Hepatocyte (in vitro differentiated cells): ENCODE data around the gene PREX1.

Experiments used
- CTCF ChIP-seq: fragments of 200-600 bp; sonication (generic); IDR thresholded peaks from 2 replicates; pipeline ENCODE4 v1.5.1; 2016; ENCODE audit warnings: antibody characterized with exemption, mild to moderate bottlenecking; ENCODE audit not compliant: poor library complexity
- EZH2phosphoT487 ChIP-seq: fragments of 200-600 bp; sonication (generic); IDR thresholded peaks from one replicate; pipeline ENCODE4 v1.6.1; 2018; ENCODE audit warnings: antibody characterized with exemption, mild to moderate bottlenecking, low read depth, moderate library complexity; ENCODE audit not compliant: unreplicated experiment, severe bottlenecking

- no peak for TF ChIP-seq CTCF
- TF ChIP-seq EZH2phosphoT487 = no peak
Observed at GRCh38 chr20:48761874-48762273, 65.9 kb downstream of the PREX1 start.
